HG02970 (cell line): Measurements from ENCODE around the gene KLF1.
"Not testable (repeated sequence)": the region's sequence is repeated elsewhere in the genome, so short reads cannot be mapped to it uniquely, and the experiment has no call there.

Experiments used
- ATAC-seq: cut with Tn5 transposase; IDR thresholded peaks from one replicate; pipeline ENCODE4 v1.9.1; 2021; ENCODE audit warnings: mild to moderate bottlenecking, moderate library complexity, moderate number of reproducible peaks; ENCODE audit not compliant: unreplicated experiment, low FRiP score

KLF1 gene

GRCh38 chr19:12886969-12887747 lies at the start of gene KLF1:
Gene KLF1, minus strand, starts transcription at chr19:12887201. Its CDS starts 61 bp downstream, at chr19:12887140.
- ATAC-seq, result no peak

GRCh38 chr19:12936582-12936981 lies 49.6 kb upstream of the KLF1 start:
- ATAC-seq, result no peak

- no peak for ATAC-seq
Measured at GRCh38 chr19:12935071-12935470, 48.1 kb upstream of the KLF1 start.

DNA sequence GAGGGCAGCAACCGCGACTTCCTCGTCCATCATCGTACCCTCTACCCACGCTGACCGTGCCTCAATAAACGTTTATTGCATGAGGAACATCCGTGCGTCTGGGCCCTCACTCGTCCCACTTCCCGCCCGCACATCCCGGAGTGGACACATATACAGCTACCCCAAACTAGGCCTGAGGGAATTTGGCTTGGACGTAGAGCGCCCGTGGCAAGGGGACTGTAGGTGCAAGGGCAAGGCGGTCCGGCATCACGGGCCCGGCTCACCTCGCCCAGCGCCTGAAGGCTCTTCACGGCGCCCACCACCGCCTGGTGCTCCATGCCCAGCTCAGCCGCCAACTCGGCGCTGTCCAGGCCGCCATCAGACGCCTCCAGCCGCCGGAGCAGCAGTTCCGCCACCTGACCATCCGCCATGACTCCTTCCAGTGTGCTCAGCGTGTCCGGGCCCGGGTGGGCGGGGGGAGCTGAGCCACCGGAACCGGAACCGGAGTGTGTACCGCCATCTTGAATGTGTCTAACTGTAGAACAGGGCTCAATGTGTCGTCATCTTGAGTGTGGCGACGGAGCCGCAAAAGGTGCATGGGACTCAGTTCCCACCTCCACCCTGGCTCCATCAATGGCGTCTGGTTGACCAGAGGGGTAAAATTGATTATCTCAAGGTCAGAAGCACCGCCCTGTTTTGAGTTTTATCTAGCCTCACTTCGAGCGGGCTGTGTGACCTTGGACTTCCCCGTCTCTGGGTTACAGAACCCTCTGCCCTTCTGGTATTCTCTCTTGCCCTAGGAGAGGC lies 46.5 kb upstream of the KLF1 start, which contains the start of gene FARSA:
Gene FARSA (minus strand): TSS at position 425 of the 786 bp plus-strand sequence. CDS start 15 bp downstream, at position 410.
- ATAC-seq, result peak; percentile 38

GRCh38 chr19:12932392-12933286 lies 45.6 kb upstream of the KLF1 start:
- no peak for ATAC-seq

GRCh38 chr19:12930002-12930645 lies 43.1 kb upstream of the KLF1 start:
- no peak for ATAC-seq

- no peak for ATAC-seq
Measured at GRCh38 chr19:12924621-12925310, 37.8 kb upstream of the KLF1 start.

DNA sequence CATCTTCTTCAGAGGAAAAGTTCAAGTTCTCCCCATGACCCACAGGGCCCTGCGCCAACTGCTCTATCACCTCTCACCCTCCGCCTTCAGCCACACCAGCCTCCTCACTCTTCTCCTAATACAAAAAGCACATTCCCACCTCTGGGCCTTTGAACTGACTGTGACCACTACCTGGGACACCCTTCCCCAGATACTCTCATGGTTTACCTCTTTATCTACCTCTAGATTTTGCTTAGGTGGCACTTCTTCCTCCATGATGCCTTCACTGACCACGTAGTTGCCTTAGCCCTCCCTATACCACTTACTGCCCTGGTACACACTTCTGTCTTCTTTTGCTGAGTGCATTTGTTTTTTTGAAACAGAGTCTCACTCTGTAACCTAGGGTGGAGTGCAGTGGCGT lies 36.0 kb upstream of the KLF1 start:
- ATAC-seq, result no peak

DNA sequence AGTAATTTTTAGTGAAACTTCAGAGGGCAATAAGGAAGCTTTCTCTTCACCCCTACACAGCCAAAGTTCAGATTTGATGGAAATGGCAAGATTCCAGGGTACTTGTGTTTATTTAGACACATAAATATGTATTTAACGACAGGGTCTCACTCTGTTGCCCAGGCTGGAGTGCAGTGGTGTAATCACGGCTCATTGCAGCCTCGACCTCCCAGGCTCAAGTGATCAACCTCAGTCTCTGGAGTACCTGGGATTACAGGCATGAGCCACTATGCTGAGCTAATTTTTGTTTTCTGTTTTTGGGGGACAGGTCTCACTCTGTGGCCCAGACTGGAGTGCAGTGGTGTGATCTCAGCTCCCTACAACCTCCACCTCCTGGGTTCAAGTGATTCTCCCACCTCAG lies 34.0 kb upstream of the KLF1 start:
- ATAC-seq, result no peak

- ATAC-seq, result no peak
Measured at GRCh38 chr19:12918253-12918652, 31.3 kb upstream of the KLF1 start.

GRCh38 chr19:12915860-12916259 lies 28.9 kb upstream of the KLF1 start:
- not testable (repeated sequence) for ATAC-seq

- no peak for ATAC-seq
Measured at GRCh38 chr19:12913851-12914690, 27.1 kb upstream of the KLF1 start.

DNA sequence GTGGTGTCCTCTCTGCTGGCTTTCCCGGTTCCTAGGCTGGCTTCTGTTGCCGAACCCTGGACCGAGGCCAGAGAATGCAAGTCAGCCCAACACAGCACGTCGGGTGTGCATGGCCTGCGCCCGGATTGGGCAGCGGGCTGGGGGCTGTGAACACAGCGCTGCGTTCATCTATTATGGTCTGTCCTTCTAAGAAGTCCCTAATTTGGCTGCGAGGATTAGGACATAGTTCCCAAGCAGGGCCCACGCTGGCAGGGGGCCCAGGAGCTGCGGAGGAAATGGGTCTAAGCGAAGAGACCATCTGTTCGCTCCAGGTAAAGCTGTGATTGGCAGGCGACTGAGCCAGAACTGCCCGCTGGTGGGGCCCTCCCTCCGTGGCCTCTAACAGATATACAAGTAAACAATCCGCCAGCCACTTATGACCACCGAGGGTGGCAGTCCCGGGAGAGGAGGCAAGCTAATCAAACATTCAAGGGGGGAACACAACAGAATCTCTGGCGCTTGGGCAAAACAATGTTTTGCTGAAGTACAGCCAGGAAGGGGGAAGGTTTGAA lies 26.1 kb upstream of the KLF1 start:
- ATAC-seq, result no peak

DNA sequence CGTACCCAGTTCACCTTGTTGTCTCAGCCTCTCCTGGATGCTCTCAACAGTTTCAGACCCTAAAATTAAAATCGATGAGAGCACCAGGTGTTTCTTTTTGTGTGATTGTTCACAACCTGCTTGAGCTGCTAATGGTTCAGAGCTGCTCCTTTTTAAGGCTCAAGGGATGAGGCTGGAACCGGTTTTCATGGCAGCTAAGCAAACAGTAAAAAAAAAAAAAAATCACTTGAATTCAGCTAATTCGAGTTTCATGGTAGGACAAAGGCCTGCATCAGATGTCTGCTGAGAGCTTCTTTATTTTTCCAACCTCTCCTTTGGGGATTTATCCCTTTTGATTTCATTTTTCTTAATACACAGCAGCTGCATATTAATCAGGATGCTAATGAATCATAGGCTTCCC lies 25.6 kb upstream of the KLF1 start:
- no peak for ATAC-seq

- ATAC-seq, result no peak
Measured at GRCh38 chr19:12907166-12907565, 20.2 kb upstream of the KLF1 start.

- ATAC-seq, result peak; percentile 49
Measured at GRCh38 chr19:12899891-12900518, 13.0 kb upstream of the KLF1 start.

GRCh38 chr19:12896460-12896859 lies 9.5 kb upstream of the KLF1 start:
- no peak for ATAC-seq

DNA sequence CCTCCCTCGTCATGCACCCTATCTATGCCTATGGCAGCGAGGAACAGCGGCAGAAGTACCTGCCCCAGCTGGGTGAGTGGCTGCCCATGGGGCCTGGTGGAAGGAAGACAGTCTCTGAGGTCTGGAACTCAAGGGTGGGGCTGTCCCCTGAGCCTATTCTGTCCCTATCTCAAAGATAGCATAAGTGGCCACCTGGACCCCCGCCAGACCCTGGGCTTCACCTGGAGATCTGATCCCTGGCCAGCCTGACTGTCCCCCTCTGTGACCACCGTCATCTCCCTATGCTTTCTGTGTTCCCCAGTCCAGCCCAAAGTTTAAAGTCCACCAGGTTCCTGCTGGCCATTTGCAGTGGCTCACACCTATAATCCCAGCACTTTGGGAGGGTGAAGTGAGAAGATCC lies 6.6 kb upstream of the KLF1 start:
- no peak for ATAC-seq
